Keratinocyte (primary cell): ENCODE results near the gene ANAPC1.

Experiments used
- EZH2 ChIP-seq: IDR thresholded peaks from one replicate; pipeline ENCODE4 v1.6.1; 2012; ENCODE audit warnings: inconsistent platforms, mild to moderate bottlenecking, low read length, moderate library complexity
- TF ChIP-seq, protein P1 (sequence below), 3 experiments: IDR thresholded peaks in 1 of 3; conservative IDR thresholded peaks in 1 of 3; optimal IDR thresholded peaks in 1 of 3; 2 replicates in 2 of 3; 3 replicates in 1 of 3; pipeline versions ENCODE3 to v1.5.1; 2011; ENCODE audit warnings: low read length in 3 of 3, mild to moderate bottlenecking in 3 of 3, moderate library complexity in 2 of 3, control low read depth in 1 of 3, inconsistent platforms in 1 of 3; ENCODE audit not compliant: insufficient read depth in 2 of 3; ENCODE audit errors: extremely low read depth in 1 of 3

GRCh38 chr2:111932841-111933291 lies 48.9 kb upstream of the ANAPC1 start:
- no peak for TF ChIP-seq EZH2
- TF ChIP-seq, protein P1, sequence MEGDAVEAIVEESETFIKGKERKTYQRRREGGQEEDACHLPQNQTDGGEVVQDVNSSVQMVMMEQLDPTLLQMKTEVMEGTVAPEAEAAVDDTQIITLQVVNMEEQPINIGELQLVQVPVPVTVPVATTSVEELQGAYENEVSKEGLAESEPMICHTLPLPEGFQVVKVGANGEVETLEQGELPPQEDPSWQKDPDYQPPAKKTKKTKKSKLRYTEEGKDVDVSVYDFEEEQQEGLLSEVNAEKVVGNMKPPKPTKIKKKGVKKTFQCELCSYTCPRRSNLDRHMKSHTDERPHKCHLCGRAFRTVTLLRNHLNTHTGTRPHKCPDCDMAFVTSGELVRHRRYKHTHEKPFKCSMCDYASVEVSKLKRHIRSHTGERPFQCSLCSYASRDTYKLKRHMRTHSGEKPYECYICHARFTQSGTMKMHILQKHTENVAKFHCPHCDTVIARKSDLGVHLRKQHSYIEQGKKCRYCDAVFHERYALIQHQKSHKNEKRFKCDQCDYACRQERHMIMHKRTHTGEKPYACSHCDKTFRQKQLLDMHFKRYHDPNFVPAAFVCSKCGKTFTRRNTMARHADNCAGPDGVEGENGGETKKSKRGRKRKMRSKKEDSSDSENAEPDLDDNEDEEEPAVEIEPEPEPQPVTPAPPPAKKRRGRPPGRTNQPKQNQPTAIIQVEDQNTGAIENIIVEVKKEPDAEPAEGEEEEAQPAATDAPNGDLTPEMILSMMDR (optimal IDR thresholded peaks at IDR 0.05 in 1 of 3, IDR thresholded peaks at IDR 0.05 in 1 of 3, conservative IDR thresholded peaks at IDR 0.05 in 1 of 3; ENCODE audit: extremely low read depth in 1 of 3, insufficient read depth in 2 of 3, low read length in 3 of 3): no peak
